HepG2 (cell line): ENCODE measurements around the gene RYK. TPM values are rescaled to one million over a fixed set of nuclear protein-coding genes. Genes with fewer than 3 reads are reported as not detected.

ENCODE experiments used
- ATAC-seq: fragments of 200-7000 bp; cut with Tn5 transposase; 3 replicates; pipeline ENCODE4 v1.9.1; 2020; ENCODE audit warnings: mild to moderate bottlenecking, moderate library complexity
- BruUV-seq: library from RNA; stranded (reverse); fragments of 400-500 nt; replicated peaks from 2 replicates; lab custom pipeline; 2021; lab: Mats Ljungman, UMichigan
- CTCF ChIA-PET: fragments of 300-600 bp; formaldehyde crosslinking; extraction: SDS; loops from one replicate; lab custom pipeline; 2021; ENCODE audit warnings: low total read pairs, inconsistent platforms, low intra/inter-chr PET ratio; lab: Yijun Ruan, JAX
- POLR2A ChIA-PET: fragments of 350-600 bp; sonication (Branson Sonifier 250); formaldehyde crosslinking; loops from one replicate; lab custom pipeline; 2020; ENCODE audit warnings: antibody characterized with exemption, inconsistent platforms; lab: Yijun Ruan, JAX
- DNase-seq: peaks from one replicate; pipeline ENCODE4 v3.0.0-alpha.2; 2015; ENCODE audit warnings: low spot score
- FAIRE-seq: peaks from 3 replicates; lab custom pipeline; 2011; peaks lifted over from hg19 to GRCh38; lab: Jason Lieb, UNC
- H2AFZ ChIP-seq: one replicate; pipeline ENCODE4 v1.6.1; 2011; ENCODE audit warnings: low read length, inconsistent platforms
- H3K27ac ChIP-seq: fragments of 300-600 bp; 3 replicates; pipeline ENCODE4 v1.8.0; 2011; ENCODE audit warnings: mixed run types, mild to moderate bottlenecking, mixed read lengths, low read length, inconsistent platforms; ENCODE audit not compliant: insufficient read depth; ENCODE audit errors: extremely low read length
- H3K27me3 ChIP-seq, 2 experiments: fragments of 200-600 bp in 1 of 2; 2 replicates in 1 of 2; 3 replicates in 1 of 2; pipeline versions ENCODE4 v1.6.0 to v1.8.0; 2011; ENCODE audit warnings: low read length in 2 of 2, mild to moderate bottlenecking in 2 of 2, moderate library complexity in 2 of 2, inconsistent platforms in 1 of 2; ENCODE audit not compliant: insufficient read depth in 2 of 2, control insufficient read depth in 1 of 2
- H3K36me3 ChIP-seq, 2 experiments: fragments of 200-600 bp in 1 of 2; replicated peaks in 1 of 2; 2 replicates in 1 of 2; 3 replicates in 1 of 2; pipeline versions ENCODE4 v1.5.1 to v1.8.0; 2011; ENCODE audit warnings: low read length in 2 of 2, inconsistent platforms in 1 of 2; ENCODE audit not compliant: insufficient read depth in 2 of 2, control insufficient read depth in 1 of 2
- H3K4me1 ChIP-seq: 2 replicates; pipeline ENCODE4 v1.5.1; 2012; ENCODE audit warnings: low read length, inconsistent platforms; ENCODE audit not compliant: insufficient read depth
- H3K4me2 ChIP-seq: 2 replicates; pipeline ENCODE4 v1.6.0; 2011; ENCODE audit warnings: low read depth, low read length, inconsistent platforms
- H3K4me3 ChIP-seq, 3 experiments: fragments of 200-600 bp in 1 of 3; sonication (generic), shearing (Covaris generic) in 1 of 3; replicated peaks in 1 of 3; 2 replicates each; pipeline ENCODE4 v1.5.1; 2011 to 2016; ENCODE audit warnings: low read length in 3 of 3, inconsistent platforms in 2 of 3, low read depth in 2 of 3, mild to moderate bottlenecking in 2 of 3, control low read depth in 1 of 3, mixed read lengths in 1 of 3; ENCODE audit not compliant: insufficient read depth in 1 of 3
- H3K79me2 ChIP-seq: one replicate; pipeline ENCODE4 v1.6.1; 2011; ENCODE audit warnings: low read length, inconsistent platforms; ENCODE audit not compliant: insufficient read depth
- H3K9ac ChIP-seq: 2 replicates; pipeline ENCODE4 v1.6.0; 2011; ENCODE audit warnings: mild to moderate bottlenecking, low read depth, low read length, inconsistent platforms; ENCODE audit not compliant: insufficient read depth
- H3K9me3 ChIP-seq: 2 replicates; pipeline ENCODE4 v1.5.1; 2012; ENCODE audit warnings: mild to moderate bottlenecking, low read length
- H4K20me1 ChIP-seq: 2 replicates; pipeline ENCODE4 v1.6.0; 2011; ENCODE audit warnings: inconsistent platforms, mild to moderate bottlenecking, low read length, moderate library complexity; ENCODE audit not compliant: insufficient read depth
- JUN ChIP-seq: sonication (generic); formaldehyde crosslinking; IDR thresholded peaks from 2 replicates; pipeline ENCODE4 v1.4.0; 2020; ENCODE audit warnings: mild to moderate bottlenecking, missing genetic modification reagents
- PPARG ChIP-seq: conservative IDR thresholded peaks from 2 replicates; pipeline ENCODE4 v1.6.1; 2016; ENCODE audit warnings: missing biosample characterization, missing genetic modification reagents
- RFX5 ChIP-seq: IDR thresholded peaks from 2 replicates; pipeline ENCODE4 v1.6.1; 2011; ENCODE audit warnings: low read depth, low read length, improper control_type of control experiment
- ZBTB2 ChIP-seq: sonication (generic); formaldehyde crosslinking; IDR thresholded peaks from 2 replicates; pipeline ENCODE4 v1.8.0; 2022; ENCODE audit warnings: low read depth, missing genetic modification reagents
- ZNF136 ChIP-seq: sonication (generic); formaldehyde crosslinking; IDR thresholded peaks from 2 replicates; pipeline ENCODE4 v1.8.1; 2022; ENCODE audit warnings: low read depth, mild to moderate bottlenecking, moderate library complexity, missing genetic modification reagents
- ZNF431 ChIP-seq: sonication (generic); formaldehyde crosslinking; IDR thresholded peaks from 2 replicates; pipeline ENCODE4 v1.9.0; 2022; ENCODE audit warnings: missing genetic modification reagents, low read depth, mild to moderate bottlenecking, borderline replicate concordance
- ZNF781 ChIP-seq: sonication (generic); formaldehyde crosslinking; IDR thresholded peaks from 2 replicates; pipeline ENCODE4 v1.5.1; 2020; ENCODE audit warnings: borderline replicate concordance, mild to moderate bottlenecking, missing genetic modification reagents; ENCODE audit errors: not compliant biosample characterization
- ZSCAN20 ChIP-seq: sonication (generic); formaldehyde crosslinking; IDR thresholded peaks from 2 replicates; pipeline ENCODE4 v1.4.0; 2020; ENCODE audit warnings: missing genetic modification reagents, mild to moderate bottlenecking, borderline replicate concordance
- ZSCAN30 ChIP-seq: sonication (generic); formaldehyde crosslinking; IDR thresholded peaks from 2 replicates; pipeline ENCODE4 v1.5.0; 2020; ENCODE audit warnings: mild to moderate bottlenecking, missing genetic modification reagents
- WGBS: methylation state at CpG from one replicate; pipeline ENCODE4 v1.1.6; 2017; ENCODE audit warnings: low lambda C conversion rate; 5-methylcytosine and 5-hydroxymethylcytosine counted together
- in situ Hi-C: cut with HindIII; loops from 2 replicates; pipeline ENCODE4 v1.10.0; 2017; ENCODE audit warnings: low pct_unique_long_range_greater_than_20kb; ENCODE audit not compliant: extremely low pct_ligation_motif_present
- intact Hi-C: fragments of 100-400 bp; cut with micrococcal nuclease; formaldehyde crosslinking; loops from one replicate; pipeline ENCODE4 v1.10.0; 2022; ENCODE audit not compliant: unreplicated experiment
- polyA plus RNA-seq, 8 experiments: library from polyadenylated mRNA; depleted of rRNA in 3 of 8; stranded (reverse) in 7 of 8; unstranded in 1 of 8; fragments of >200 nt; fragmentation: Illumina TruSeq in 4 of 8; extraction: Trizol in 4 of 8; gene quantifications; 2 replicates each; pipeline versions ENCODE4 v1.2.1 to v1.2.3, GENCODE V29; 2011 to 2016; ENCODE audit warnings: low read depth in 4 of 8, missing spikeins in 1 of 8, mixed read lengths in 1 of 8; ENCODE audit not compliant: insufficient read depth in 1 of 8
- total RNA-seq, 5 experiments: library from RNA; depleted of rRNA; stranded (reverse); fragments of >200 nt; fragmentation: Illumina TruSeq; extraction: Trizol; gene quantifications; 2 replicates each; pipeline ENCODE4 v1.2.3, GENCODE V29; 2016; ENCODE audit warnings: low read depth in 1 of 5
- TF ChIP-seq, protein P1 (sequence below): sonication (generic); formaldehyde crosslinking; IDR thresholded peaks from 2 replicates; pipeline ENCODE4 v1.4.0; 2020; ENCODE audit warnings: missing genetic modification reagents
- TF ChIP-seq, protein P2 (sequence below): sonication (generic); formaldehyde crosslinking; conservative IDR thresholded peaks from 2 replicates; pipeline ENCODE4 v1.4.0; 2020; ENCODE audit warnings: missing genetic modification reagents
- TF ChIP-seq, protein P3 (sequence below): IDR thresholded peaks from 2 replicates; pipeline ENCODE4 v1.6.1; 2012; ENCODE audit warnings: inconsistent platforms
- TF ChIP-seq, protein P4 (sequence below), 2 experiments: IDR thresholded peaks; 2 replicates each; pipeline ENCODE4 v1.6.1; 2011 to 2012; ENCODE audit warnings: low read length in 2 of 2, borderline replicate concordance in 1 of 2, low read depth in 1 of 2, mild to moderate bottlenecking in 1 of 2, moderate library complexity in 1 of 2

The RYK gene
- total and polyA plus RNA-seq, 2 of the 13 experiments (the other 11 are each of a cell fraction or from before 2014, with no cell fraction given), result 35.0 to 66.2 TPM

DNA sequence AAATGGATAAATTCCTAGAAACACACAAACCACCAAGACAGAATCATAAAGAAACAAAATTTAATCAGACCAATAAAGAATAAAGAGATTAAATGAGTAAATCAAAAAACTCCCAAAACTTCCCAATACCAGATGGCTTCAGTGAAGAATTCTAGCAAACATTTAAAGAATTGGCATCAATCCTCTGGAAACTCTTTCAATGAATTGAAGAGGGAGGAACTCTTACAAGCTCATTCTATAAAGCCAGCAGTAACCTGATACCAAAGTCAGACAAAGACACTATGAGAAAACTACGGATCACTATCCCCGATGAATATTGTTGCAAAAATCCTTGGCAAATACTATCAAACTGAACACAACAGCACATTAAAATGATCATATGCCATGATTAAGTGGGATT is 139.0 kb downstream of the RYK start:
- no peaks in the 10 kb centered on the region for H3K36me3 ChIP-seq
- H3K4me3 ChIP-seq, result no peak overlapping the region
- no peak overlapping the region for H2AFZ ChIP-seq
- BruUV-seq, result no TSS peak
- POLR2A ChIA-PET, result no interaction called here
- no peak overlapping the region for H3K4me2 ChIP-seq
- ATAC-seq (no peak), FAIRE-seq (no peak), DNase-seq (no peak)
- peaks cover 7% of the 10 kb centered on the region for H3K4me1 ChIP-seq
- WGBS, result 0% methylated on average over 2 of the region's 2 CpGs
- in situ Hi-C loops, result no loop called here
- no peaks in the 10 kb centered on the region for H3K27me3 ChIP-seq
- no peak overlapping the region for H3K9ac ChIP-seq
- CTCF ChIA-PET, result no interaction called here
- intact Hi-C loops, result no loop called here
- H3K9me3 ChIP-seq, result no peaks in the 10 kb centered on the region
- H4K20me1 ChIP-seq, result no peaks in the 10 kb centered on the region
- TF ChIP-seq, protein P1, sequence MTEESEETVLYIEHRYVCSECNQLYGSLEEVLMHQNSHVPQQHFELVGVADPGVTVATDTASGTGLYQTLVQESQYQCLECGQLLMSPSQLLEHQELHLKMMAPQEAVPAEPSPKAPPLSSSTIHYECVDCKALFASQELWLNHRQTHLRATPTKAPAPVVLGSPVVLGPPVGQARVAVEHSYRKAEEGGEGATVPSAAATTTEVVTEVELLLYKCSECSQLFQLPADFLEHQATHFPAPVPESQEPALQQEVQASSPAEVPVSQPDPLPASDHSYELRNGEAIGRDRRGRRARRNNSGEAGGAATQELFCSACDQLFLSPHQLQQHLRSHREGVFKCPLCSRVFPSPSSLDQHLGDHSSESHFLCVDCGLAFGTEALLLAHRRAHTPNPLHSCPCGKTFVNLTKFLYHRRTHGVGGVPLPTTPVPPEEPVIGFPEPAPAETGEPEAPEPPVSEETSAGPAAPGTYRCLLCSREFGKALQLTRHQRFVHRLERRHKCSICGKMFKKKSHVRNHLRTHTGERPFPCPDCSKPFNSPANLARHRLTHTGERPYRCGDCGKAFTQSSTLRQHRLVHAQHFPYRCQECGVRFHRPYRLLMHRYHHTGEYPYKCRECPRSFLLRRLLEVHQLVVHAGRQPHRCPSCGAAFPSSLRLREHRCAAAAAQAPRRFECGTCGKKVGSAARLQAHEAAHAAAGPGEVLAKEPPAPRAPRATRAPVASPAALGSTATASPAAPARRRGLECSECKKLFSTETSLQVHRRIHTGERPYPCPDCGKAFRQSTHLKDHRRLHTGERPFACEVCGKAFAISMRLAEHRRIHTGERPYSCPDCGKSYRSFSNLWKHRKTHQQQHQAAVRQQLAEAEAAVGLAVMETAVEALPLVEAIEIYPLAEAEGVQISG (CRISPR knock-in tag), result no peak
- TF ChIP-seq, protein P2, sequence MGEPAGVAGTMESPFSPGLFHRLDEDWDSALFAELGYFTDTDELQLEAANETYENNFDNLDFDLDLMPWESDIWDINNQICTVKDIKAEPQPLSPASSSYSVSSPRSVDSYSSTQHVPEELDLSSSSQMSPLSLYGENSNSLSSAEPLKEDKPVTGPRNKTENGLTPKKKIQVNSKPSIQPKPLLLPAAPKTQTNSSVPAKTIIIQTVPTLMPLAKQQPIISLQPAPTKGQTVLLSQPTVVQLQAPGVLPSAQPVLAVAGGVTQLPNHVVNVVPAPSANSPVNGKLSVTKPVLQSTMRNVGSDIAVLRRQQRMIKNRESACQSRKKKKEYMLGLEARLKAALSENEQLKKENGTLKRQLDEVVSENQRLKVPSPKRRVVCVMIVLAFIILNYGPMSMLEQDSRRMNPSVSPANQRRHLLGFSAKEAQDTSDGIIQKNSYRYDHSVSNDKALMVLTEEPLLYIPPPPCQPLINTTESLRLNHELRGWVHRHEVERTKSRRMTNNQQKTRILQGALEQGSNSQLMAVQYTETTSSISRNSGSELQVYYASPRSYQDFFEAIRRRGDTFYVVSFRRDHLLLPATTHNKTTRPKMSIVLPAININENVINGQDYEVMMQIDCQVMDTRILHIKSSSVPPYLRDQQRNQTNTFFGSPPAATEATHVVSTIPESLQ (CRISPR knock-in tag), result no peak
- TF ChIP-seq ZNF431 (CRISPR knock-in tag), result no peak
- no peak for TF ChIP-seq ZBTB2 (CRISPR knock-in tag)
- TF ChIP-seq JUN (CRISPR knock-in tag), result no peak
- TF ChIP-seq, protein P3, sequence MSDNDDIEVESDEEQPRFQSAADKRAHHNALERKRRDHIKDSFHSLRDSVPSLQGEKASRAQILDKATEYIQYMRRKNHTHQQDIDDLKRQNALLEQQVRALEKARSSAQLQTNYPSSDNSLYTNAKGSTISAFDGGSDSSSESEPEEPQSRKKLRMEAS, result no peak
- no peak for TF ChIP-seq RFX5
- TF ChIP-seq ZSCAN30 (CRISPR knock-in tag), result no peak
- no peak for TF ChIP-seq PPARG (CRISPR knock-in tag)
- TF ChIP-seq ZNF136 (CRISPR knock-in tag), result no peak
- TF ChIP-seq, protein P4, sequence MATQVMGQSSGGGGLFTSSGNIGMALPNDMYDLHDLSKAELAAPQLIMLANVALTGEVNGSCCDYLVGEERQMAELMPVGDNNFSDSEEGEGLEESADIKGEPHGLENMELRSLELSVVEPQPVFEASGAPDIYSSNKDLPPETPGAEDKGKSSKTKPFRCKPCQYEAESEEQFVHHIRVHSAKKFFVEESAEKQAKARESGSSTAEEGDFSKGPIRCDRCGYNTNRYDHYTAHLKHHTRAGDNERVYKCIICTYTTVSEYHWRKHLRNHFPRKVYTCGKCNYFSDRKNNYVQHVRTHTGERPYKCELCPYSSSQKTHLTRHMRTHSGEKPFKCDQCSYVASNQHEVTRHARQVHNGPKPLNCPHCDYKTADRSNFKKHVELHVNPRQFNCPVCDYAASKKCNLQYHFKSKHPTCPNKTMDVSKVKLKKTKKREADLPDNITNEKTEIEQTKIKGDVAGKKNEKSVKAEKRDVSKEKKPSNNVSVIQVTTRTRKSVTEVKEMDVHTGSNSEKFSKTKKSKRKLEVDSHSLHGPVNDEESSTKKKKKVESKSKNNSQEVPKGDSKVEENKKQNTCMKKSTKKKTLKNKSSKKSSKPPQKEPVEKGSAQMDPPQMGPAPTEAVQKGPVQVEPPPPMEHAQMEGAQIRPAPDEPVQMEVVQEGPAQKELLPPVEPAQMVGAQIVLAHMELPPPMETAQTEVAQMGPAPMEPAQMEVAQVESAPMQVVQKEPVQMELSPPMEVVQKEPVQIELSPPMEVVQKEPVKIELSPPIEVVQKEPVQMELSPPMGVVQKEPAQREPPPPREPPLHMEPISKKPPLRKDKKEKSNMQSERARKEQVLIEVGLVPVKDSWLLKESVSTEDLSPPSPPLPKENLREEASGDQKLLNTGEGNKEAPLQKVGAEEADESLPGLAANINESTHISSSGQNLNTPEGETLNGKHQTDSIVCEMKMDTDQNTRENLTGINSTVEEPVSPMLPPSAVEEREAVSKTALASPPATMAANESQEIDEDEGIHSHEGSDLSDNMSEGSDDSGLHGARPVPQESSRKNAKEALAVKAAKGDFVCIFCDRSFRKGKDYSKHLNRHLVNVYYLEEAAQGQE (IDR thresholded peaks at IDR 0.05; ENCODE audit: borderline replicate concordance in 1 of 2, low read depth in 1 of 2, low read length in 2 of 2), result no peak
- TF ChIP-seq ZSCAN20 (CRISPR knock-in tag), result no peak
- no peak for TF ChIP-seq ZNF781 (CRISPR knock-in tag)
- H3K27ac ChIP-seq, result no peak overlapping the region
- H3K79me2 ChIP-seq, result no peaks in the 10 kb centered on the region
